ENCODE measurements around the gene EFCAB11.

The EFCAB11 gene

DNA sequence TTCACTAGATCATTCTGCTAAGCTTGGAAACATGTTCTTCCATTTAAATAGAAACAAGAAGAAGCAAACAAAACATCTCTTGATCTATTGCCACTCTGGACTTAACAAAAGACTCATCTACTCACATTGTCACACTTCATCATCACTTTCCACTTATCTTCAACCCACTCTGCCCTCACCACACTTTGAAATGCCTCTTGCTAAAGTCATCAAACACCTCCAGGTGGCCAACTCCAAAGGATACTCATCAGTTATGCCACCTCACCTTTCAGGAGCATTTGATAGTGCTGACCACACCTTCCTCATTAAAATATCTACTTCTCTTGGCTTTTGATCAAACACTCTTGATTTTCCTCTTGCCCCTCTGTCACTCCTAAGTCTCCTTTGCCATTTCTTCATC lies 7.2 kb downstream of the EFCAB11 start:
- TF ChIP-seq, protein P1, sequence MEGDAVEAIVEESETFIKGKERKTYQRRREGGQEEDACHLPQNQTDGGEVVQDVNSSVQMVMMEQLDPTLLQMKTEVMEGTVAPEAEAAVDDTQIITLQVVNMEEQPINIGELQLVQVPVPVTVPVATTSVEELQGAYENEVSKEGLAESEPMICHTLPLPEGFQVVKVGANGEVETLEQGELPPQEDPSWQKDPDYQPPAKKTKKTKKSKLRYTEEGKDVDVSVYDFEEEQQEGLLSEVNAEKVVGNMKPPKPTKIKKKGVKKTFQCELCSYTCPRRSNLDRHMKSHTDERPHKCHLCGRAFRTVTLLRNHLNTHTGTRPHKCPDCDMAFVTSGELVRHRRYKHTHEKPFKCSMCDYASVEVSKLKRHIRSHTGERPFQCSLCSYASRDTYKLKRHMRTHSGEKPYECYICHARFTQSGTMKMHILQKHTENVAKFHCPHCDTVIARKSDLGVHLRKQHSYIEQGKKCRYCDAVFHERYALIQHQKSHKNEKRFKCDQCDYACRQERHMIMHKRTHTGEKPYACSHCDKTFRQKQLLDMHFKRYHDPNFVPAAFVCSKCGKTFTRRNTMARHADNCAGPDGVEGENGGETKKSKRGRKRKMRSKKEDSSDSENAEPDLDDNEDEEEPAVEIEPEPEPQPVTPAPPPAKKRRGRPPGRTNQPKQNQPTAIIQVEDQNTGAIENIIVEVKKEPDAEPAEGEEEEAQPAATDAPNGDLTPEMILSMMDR (IDR thresholded peaks at IDR 0.05; ENCODE audit: low read depth, low read length): no peak
- H3K4me3 ChIP-seq (ENCODE audit: low read depth, low read length): no peak overlapping the region

DNA sequence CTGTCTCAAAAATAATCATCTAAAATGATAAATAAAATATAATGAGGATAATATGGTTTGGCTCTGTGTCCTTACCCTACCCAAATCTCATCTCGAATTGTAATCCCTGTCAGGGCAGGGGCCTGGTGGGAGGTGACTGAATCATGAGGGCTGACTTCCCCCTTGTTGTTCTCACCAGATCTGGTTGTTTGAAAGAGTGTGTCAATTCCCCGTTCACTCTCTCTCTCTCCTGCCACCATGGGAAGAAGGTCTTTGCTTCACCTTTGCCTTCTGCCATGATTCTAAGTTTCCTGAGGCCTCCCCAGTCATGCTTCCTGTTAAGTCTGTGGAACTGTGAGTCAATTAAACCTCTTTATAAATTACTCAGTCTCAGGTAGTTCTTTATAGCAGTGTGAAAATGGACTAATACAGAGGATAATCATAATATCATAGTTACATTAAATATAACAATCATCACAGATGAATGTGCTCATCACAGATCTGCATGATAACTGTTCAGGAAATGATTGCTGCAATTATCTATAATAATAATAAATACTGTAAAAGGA lies 12.6 kb downstream of the EFCAB11 start:
- TF ChIP-seq, protein P1 (IDR thresholded peaks at IDR 0.05; ENCODE audit: low read depth, low read length): no peak

DNA sequence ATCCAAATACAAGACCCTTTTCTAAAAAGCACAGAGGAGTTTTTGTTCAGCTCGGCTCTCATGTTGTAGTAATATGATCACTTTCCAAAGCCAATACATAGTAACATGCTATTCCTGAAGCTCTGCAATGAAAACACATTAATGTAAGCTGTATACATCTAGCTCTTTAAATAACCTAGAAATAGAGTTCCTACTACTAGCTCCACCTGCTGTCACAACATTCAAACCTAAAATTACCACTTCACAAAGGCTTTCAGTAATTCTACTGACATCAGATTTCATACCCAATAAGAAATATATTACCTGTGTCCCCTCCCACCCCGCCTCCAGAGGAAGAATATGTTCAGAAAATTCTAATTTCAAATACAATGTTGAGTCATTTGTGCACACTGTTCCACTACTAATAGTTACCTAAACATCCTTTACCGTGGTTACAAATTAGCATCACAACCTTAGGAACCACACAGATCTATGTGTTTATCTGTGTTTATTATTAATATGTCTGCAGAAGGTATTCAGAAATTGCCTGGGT lies 17.8 kb downstream of the EFCAB11 start:
- TF ChIP-seq, protein P1 (IDR thresholded peaks at IDR 0.05; ENCODE audit: low read depth, low read length): no peak
- no peak overlapping the region for H3K4me3 ChIP-seq (ENCODE audit: low read depth, low read length)

More for the DNA sequence above, 12.6 kb downstream of the EFCAB11 start:
- no peak overlapping the region for H3K4me3 ChIP-seq (ENCODE audit: low read depth, low read length)

DNA sequence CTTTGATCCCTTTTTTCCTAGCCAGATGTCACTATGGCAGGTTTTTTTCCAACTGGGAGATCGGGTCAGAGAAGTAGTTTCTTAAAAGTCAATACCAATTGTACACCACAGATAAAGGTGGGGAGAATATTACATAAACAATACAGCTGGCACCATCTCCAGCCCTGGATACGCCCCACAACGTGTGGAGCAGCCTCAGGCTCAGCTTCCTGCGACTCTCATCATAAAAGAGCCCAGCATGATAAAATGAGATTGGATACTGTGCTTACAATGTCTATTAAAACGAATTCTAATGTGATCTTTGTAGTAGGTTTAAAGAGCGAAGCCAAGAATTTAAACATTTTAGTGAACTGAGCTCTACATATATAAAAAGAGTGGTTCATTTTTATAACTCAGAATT lies 21.5 kb downstream of the EFCAB11 start:
- TF ChIP-seq, protein P1 (IDR thresholded peaks at IDR 0.05; ENCODE audit: low read depth, low read length): no peak
- no peak overlapping the region for H3K4me3 ChIP-seq (ENCODE audit: low read depth, low read length)

DNA sequence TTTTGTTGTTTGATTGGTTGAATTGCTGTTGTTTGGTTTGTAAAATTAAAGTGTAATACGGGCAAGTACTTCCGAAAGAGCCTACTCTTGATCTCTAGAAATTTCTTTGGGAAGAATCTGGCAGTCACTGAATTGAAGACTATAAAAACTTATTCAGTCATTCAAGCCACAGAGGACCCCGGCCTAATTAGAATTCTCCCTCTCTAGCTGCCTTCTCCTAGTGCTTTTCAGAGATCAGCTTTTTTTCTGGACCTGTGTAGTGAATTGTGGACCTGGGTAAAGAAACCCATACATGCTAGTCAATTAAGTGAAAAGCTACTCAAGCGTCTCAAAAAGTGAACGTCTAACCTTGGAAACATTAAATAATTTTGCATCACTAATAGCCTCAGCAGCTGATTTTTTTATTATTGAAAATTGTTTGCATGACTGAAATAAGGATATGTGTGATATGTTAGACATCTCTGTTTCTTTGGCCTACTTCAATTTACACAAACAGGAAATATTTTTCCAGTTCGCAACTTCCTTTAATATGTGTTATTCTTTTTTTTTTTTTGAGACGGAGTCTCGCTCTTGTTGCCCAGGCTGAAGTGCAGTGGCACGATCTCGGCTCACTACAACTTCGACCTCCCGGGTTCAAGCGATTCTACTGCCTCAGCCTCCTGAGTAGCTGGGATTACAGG lies 27.2 kb downstream of the EFCAB11 start:
- TF ChIP-seq, protein P1 (IDR thresholded peaks at IDR 0.05; ENCODE audit: low read depth, low read length): no peak
- H3K4me3 ChIP-seq (ENCODE audit: low read depth, low read length): no peak overlapping the region

DNA sequence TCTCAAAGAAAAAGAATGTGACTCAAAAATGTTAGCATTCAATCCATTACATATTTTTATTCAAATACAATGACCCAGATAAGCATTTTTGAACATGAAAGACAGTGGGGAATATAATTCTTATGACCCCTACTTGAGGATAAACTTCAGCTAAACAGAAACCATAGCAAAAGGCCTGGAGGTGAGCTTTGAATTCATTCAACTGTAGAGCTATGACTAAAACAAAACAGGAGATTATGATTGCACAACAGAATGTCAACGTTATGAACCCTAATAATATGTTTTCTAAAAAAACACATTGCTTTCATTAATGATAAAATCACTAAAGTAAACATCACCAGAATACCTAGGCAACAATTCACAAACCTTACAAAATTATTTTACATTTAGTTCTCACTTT lies 27.8 kb downstream of the EFCAB11 start:
- TF ChIP-seq, protein P1 (IDR thresholded peaks at IDR 0.05; ENCODE audit: low read depth, low read length): no peak
- no peak overlapping the region for H3K4me3 ChIP-seq (ENCODE audit: low read depth, low read length)

DNA sequence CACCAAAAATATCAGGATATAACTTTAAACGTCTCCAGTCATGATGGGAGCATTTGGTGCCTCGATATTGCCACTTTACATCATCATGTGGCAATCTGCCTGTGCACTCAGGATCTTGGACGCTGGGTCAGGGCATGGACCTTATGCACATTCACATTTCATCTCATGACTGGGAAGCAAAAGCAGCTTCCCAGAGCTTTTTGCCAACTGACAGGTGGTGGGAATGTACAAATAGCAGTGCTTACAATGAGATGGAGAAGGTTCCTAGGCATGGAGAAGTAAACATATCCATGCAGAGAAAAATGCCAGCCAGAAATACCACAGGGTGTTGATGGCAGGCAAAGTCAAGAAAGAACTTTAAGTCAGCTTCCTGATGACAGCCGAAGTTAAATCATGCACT lies 30.3 kb downstream of the EFCAB11 start:
- no peak overlapping the region for H3K4me3 ChIP-seq (ENCODE audit: low read depth, low read length)
- TF ChIP-seq, protein P1 (IDR thresholded peaks at IDR 0.05; ENCODE audit: low read depth, low read length): no peak

Data from WI38 (cell line).